KMS-11 (cell line): Measurements from ENCODE around the gene DPP10.

ENCODE experiments used
- H2AFZ ChIP-seq: fragments of 200-600 bp; sonication (generic); 2 replicates; pipeline ENCODE4 v1.6.1; 2016; ENCODE audit warnings: antibody characterized with exemption, mixed run types, low read depth
- H3K27ac ChIP-seq: fragments of 200-600 bp; sonication (generic); 2 replicates; pipeline ENCODE4 v1.6.1; 2016; ENCODE audit warnings: mild to moderate bottlenecking, mixed run types
- H3K27me3 ChIP-seq: fragments of 200-600 bp; sonication (generic); 2 replicates; pipeline ENCODE4 v1.6.1; 2017; ENCODE audit warnings: mild to moderate bottlenecking, low read depth, mixed run types, moderate library complexity; ENCODE audit not compliant: insufficient read depth
- H3K36me3 ChIP-seq: fragments of 200-600 bp; sonication (generic); 2 replicates; pipeline ENCODE4 v1.6.1; 2017; ENCODE audit warnings: mild to moderate bottlenecking, mixed run types; ENCODE audit not compliant: insufficient read depth
- H3K4me1 ChIP-seq: fragments of 200-600 bp; sonication (generic); 2 replicates; pipeline ENCODE4 v1.6.1; 2016; ENCODE audit warnings: mild to moderate bottlenecking, low read depth, mixed run types; ENCODE audit not compliant: poor library complexity, severe bottlenecking
- H3K4me2 ChIP-seq: fragments of 200-600 bp; sonication (generic); 2 replicates; pipeline ENCODE4 v1.7.0; 2016; ENCODE audit warnings: mild to moderate bottlenecking, mixed run types
- H3K4me3 ChIP-seq: fragments of 200-600 bp; sonication (generic); IDR thresholded peaks from 2 replicates; pipeline ENCODE4 v1.6.1; 2017; ENCODE audit warnings: low read depth, low read length, mixed read lengths; ENCODE audit not compliant: insufficient read depth
- H3K79me2 ChIP-seq: fragments of 200-600 bp; sonication (generic); 2 replicates; pipeline ENCODE4 v1.6.1; 2016; ENCODE audit warnings: low read depth, mixed run types; ENCODE audit not compliant: insufficient read depth
- H3K9ac ChIP-seq: fragments of 200-600 bp; sonication (generic); 2 replicates; pipeline ENCODE4 v1.6.1; 2016; ENCODE audit warnings: mild to moderate bottlenecking, mixed run types
- H4K20me1 ChIP-seq: fragments of 200-600 bp; sonication (generic); 2 replicates; pipeline ENCODE4 v1.6.1; 2016; ENCODE audit warnings: mild to moderate bottlenecking, mixed run types; ENCODE audit not compliant: insufficient read depth
- TF ChIP-seq, protein P1 (sequence below): fragments of 200-600 bp; sonication (generic); conservative IDR thresholded peaks from 2 replicates; pipeline ENCODE4 v1.6.1; 2017; ENCODE audit warnings: low read depth, mild to moderate bottlenecking, antibody characterized with exemption, low read length, moderate library complexity, mixed read lengths

DPP10 gene

DNA sequence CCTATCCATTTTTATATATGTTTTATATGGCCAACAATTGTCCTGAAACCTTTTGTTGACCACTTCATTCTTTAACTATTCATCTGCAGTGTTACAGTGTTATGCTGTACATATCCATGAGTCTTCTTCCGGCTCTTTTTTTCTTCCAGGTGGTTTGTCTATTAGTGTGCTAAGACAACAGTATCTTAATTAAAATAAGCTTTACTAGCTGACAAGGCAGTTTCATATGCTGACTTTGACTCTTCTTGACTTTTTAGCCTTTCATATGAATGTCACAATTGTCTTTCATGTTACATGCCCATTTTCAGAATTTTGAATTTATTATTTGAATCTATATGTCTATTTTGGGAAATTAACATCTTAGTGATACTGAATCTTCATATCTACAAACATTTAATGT is 1249.0 kb downstream of the DPP10 start:
- no peak overlapping the region for H3K27ac ChIP-seq
- H3K79me2 ChIP-seq = no peaks in the 10 kb centered on the region
- H3K4me2 ChIP-seq = 0 out of 2 replicates have a peak overlapping the region, but pooled peaks have one; percentile 29
- no peaks in the 10 kb centered on the region for H4K20me1 ChIP-seq
- no peak overlapping the region for H3K4me3 ChIP-seq
- H2AFZ ChIP-seq = no peak overlapping the region
- H3K27me3 ChIP-seq = no peaks in the 10 kb centered on the region
- H3K4me1 ChIP-seq = peaks cover 10% of the 10 kb centered on the region
- no peak overlapping the region for H3K9ac ChIP-seq
- no peaks in the 10 kb centered on the region for H3K36me3 ChIP-seq
- TF ChIP-seq, protein P1, sequence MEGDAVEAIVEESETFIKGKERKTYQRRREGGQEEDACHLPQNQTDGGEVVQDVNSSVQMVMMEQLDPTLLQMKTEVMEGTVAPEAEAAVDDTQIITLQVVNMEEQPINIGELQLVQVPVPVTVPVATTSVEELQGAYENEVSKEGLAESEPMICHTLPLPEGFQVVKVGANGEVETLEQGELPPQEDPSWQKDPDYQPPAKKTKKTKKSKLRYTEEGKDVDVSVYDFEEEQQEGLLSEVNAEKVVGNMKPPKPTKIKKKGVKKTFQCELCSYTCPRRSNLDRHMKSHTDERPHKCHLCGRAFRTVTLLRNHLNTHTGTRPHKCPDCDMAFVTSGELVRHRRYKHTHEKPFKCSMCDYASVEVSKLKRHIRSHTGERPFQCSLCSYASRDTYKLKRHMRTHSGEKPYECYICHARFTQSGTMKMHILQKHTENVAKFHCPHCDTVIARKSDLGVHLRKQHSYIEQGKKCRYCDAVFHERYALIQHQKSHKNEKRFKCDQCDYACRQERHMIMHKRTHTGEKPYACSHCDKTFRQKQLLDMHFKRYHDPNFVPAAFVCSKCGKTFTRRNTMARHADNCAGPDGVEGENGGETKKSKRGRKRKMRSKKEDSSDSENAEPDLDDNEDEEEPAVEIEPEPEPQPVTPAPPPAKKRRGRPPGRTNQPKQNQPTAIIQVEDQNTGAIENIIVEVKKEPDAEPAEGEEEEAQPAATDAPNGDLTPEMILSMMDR = no peak

DNA sequence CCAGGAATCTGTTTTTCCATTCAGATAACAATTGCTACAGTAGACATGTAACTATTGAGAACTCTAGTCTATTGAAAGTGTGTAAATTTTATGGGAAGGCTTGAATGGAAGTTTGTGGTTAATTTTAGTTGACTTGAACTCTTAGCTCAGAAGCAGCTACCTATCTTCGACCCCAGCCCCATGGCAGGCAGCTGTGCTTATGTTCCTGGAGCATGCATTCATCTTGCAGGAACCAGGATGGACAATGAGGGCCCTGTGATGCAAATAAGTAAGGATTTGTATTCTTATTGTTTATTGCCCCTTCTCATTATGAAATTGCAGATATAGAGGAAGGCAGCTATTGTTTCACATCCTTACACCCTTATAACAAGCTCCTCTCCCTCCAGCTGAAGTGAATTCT is 1252.2 kb downstream of the DPP10 start:
- H2AFZ ChIP-seq = no peak overlapping the region
- H3K4me3 ChIP-seq = no peak overlapping the region
- no peaks in the 10 kb centered on the region for H3K27me3 ChIP-seq
- H3K9ac ChIP-seq = no peak overlapping the region
- H3K4me1 ChIP-seq = peaks cover 10% of the 10 kb centered on the region
- no peak overlapping the region for H3K4me2 ChIP-seq
- TF ChIP-seq, protein P1 = no peak
- H3K27ac ChIP-seq = no peak overlapping the region
- no peaks in the 10 kb centered on the region for H3K79me2 ChIP-seq
- no peaks in the 10 kb centered on the region for H3K36me3 ChIP-seq
- H4K20me1 ChIP-seq = no peaks in the 10 kb centered on the region

DNA sequence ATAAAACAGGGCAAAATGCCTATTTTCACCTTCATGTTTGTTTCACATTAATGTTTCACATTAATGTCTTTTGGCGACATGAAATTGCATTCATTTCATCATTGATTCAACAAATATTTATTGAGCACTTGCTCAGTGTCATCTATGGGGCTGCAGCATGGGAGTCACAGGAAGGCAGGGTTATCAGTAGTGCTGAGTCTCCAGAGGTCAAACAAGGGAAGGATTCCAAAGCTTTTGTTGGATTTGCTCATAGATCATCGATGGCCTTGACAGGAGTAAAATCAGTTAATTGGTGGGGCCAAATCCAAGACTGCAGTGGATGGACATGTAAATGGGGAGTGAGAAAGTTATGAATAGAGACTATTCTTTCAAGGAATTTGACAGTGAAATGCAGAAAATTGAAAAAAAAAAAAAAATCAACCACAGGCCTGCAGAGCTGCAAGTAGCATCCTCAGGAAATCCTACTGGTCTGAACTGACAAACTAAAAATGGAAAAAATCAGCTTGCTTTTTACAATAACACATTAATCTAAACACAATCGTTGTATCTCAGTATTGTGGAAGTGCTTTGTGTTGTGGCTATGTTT is 1290.8 kb downstream of the DPP10 start:
- H3K4me3 ChIP-seq = no peak overlapping the region

GRCh38 chr2:115738111-115738510 is 1295.7 kb downstream of the DPP10 start:
- H3K9ac ChIP-seq = no peak overlapping the region
- no peak overlapping the region for H3K4me3 ChIP-seq
- no peak overlapping the region for H3K4me2 ChIP-seq
- H2AFZ ChIP-seq = no peak overlapping the region
- no peaks in the 10 kb centered on the region for H3K36me3 ChIP-seq
- H3K27me3 ChIP-seq = no peaks in the 10 kb centered on the region
- TF ChIP-seq, protein P1 = no peak
- H3K27ac ChIP-seq = no peak overlapping the region
- H4K20me1 ChIP-seq = no peaks in the 10 kb centered on the region
- no peaks in the 10 kb centered on the region for H3K4me1 ChIP-seq
- H3K79me2 ChIP-seq = no peaks in the 10 kb centered on the region

More for the DNA sequence above, 1290.8 kb downstream of the DPP10 start:
- Histone ChIP-seq H4K20me1 (no peaks in the 10 kb centered on the region), H3K4me2 (no peak overlapping the region), H3K36me3 (no peaks in the 10 kb centered on the region), H3K27me3 (no peaks in the 10 kb centered on the region), H3K4me1 (no peaks in the 10 kb centered on the region), H3K9ac (no peak overlapping the region), H2AFZ (no peak overlapping the region), H3K27ac (no peak overlapping the region), H3K79me2 (no peaks in the 10 kb centered on the region)
- TF ChIP-seq, protein P1 = no peak
